Activated naive CD4-positive, alpha-beta T cell treated with anti-CD3 and anti-CD28 coated beads, Interleukin-2, amount 50 U/mL, for 16 hours (primary cell): ENCODE results near the gene SEMA7A.
"Not testable (repeated sequence)": the region's sequence is repeated elsewhere in the genome, so short reads cannot be mapped to it uniquely, and the experiment has no call there.

Source experiments
- DNase-seq: peaks from one replicate; pipeline ENCODE4 v3.0.0-alpha.2; 2020

The SEMA7A gene

GRCh38 chr15:74369084-74369745 lies 64.5 kb downstream of the SEMA7A start:
- DNase-seq = no peak

- no peak for DNase-seq
Observed at GRCh38 chr15:74368121-74368520, 65.6 kb downstream of the SEMA7A start.

- DNase-seq = no peak
Observed at GRCh38 chr15:74367296-74367854, 66.4 kb downstream of the SEMA7A start, which contains the start of gene CYP11A1. TSS of gene CYP11A1 (minus strand) at chr15:74367646. CDS start at chr15:74367585, 61 bp downstream.

- no peak for DNase-seq
Observed at GRCh38 chr15:74365598-74366445, 67.9 kb downstream of the SEMA7A start.

GRCh38 chr15:74364936-74365597 lies 68.7 kb downstream of the SEMA7A start:
- DNase-seq = no peak

GRCh38 chr15:74362482-74362881 lies 71.3 kb downstream of the SEMA7A start:
- DNase-seq = no peak

GRCh38 chr15:74360855-74361254 lies 72.9 kb downstream of the SEMA7A start:
- not testable (repeated sequence) for DNase-seq

GRCh38 chr15:74359376-74359775 lies 74.4 kb downstream of the SEMA7A start:
- DNase-seq = not testable (repeated sequence)
